GM21619 (cell line): ENCODE results near the gene HNRNPUL2.
"Not testable (repeated sequence)": the region's sequence is repeated elsewhere in the genome, so short reads cannot be mapped to it uniquely, and the experiment has no call there.

Experiments
- ATAC-seq: cut with Tn5 transposase; IDR thresholded peaks from one replicate; pipeline ENCODE4 v1.9.1; 2021; ENCODE audit not compliant: unreplicated experiment

HNRNPUL2 gene

GRCh38 chr11:62705880-62706849 is 21.1 kb downstream of the HNRNPUL2 start:
- peak; percentile 46 for ATAC-seq

- ATAC-seq = no peak
Observed at GRCh38 chr11:62705413-62705812, 21.8 kb downstream of the HNRNPUL2 start.

- not testable (repeated sequence) for ATAC-seq
Observed at GRCh38 chr11:62703921-62704320, 23.3 kb downstream of the HNRNPUL2 start.

- no peak for ATAC-seq
Observed at GRCh38 chr11:62702246-62702645, 25.0 kb downstream of the HNRNPUL2 start.

- no peak for ATAC-seq
Observed at GRCh38 chr11:62694455-62695167, 32.6 kb downstream of the HNRNPUL2 start.

- ATAC-seq = not testable (repeated sequence)
Observed at GRCh38 chr11:62693624-62694023, 33.6 kb downstream of the HNRNPUL2 start.

GRCh38 chr11:62689421-62690183 is 37.7 kb downstream of the HNRNPUL2 start, which contains the start of gene LRRN4CL:
Gene LRRN4CL, minus strand, starts transcription at chr11:62689530. Its CDS starts 1,022 bp downstream, at chr11:62688508.
- ATAC-seq = no peak

GRCh38 chr11:62688491-62688890 is 38.8 kb downstream of the HNRNPUL2 start:
- no peak for ATAC-seq

GRCh38 chr11:62687508-62688396 is 39.5 kb downstream of the HNRNPUL2 start:
- ATAC-seq = no peak

GRCh38 chr11:62682518-62682917 is 44.7 kb downstream of the HNRNPUL2 start:
- ATAC-seq = no peak

- peak; percentile 56 for ATAC-seq
Observed at GRCh38 chr11:62680825-62681240, 46.4 kb downstream of the HNRNPUL2 start.

- ATAC-seq = peak; percentile 63
Observed at GRCh38 chr11:62678770-62679696, 48.2 kb downstream of the HNRNPUL2 start, which contains the start of gene UBXN1. Gene UBXN1, minus strand, starts transcription at chr11:62679073. Its CDS starts 150 bp downstream, at chr11:62678923.

GRCh38 chr11:62678433-62678769 is 48.9 kb downstream of the HNRNPUL2 start:
- ATAC-seq = no peak

GRCh38 chr11:62677714-62678113 is 49.5 kb downstream of the HNRNPUL2 start:
- ATAC-seq = no peak

GRCh38 chr11:62677156-62677555 is 50.1 kb downstream of the HNRNPUL2 start:
- no peak for ATAC-seq

- ATAC-seq = no peak
Observed at GRCh38 chr11:62676698-62677097, 50.6 kb downstream of the HNRNPUL2 start.

- not testable (repeated sequence) for ATAC-seq
Observed at GRCh38 chr11:62675415-62675814, 51.8 kb downstream of the HNRNPUL2 start.

GRCh38 chr11:62673196-62673525 is 54.1 kb downstream of the HNRNPUL2 start:
- no peak for ATAC-seq
